ENCODE results near the gene MAPRE3.

The MAPRE3 gene

GRCh38 chr2:27053321-27053720, 82.9 kb downstream of the MAPRE3 start:
- H3K4me3 ChIP-seq (replicated peaks in 1 of 2; ENCODE audit: low read depth in 2 of 2, low read length in 2 of 2) = no peak overlapping the region
- TF ChIP-seq CTCF (IDR thresholded peaks at IDR 0.05; ENCODE audit: low read depth, low read length) = no peak
- no peak for DNase-seq (ENCODE audit: low read depth in 2 of 2)

GRCh38 chr2:27053776-27054175, 83.3 kb downstream of the MAPRE3 start:
- H3K4me3 ChIP-seq (replicated peaks in 1 of 2; ENCODE audit: low read depth in 2 of 2, low read length in 2 of 2) = no peak overlapping the region
- DNase-seq (ENCODE audit: low read depth in 2 of 2) = no peak
- TF ChIP-seq CTCF (IDR thresholded peaks at IDR 0.05; ENCODE audit: low read depth, low read length) = no peak

GRCh38 chr2:27054721-27055120, 84.3 kb downstream of the MAPRE3 start:
- TF ChIP-seq CTCF (IDR thresholded peaks at IDR 0.05; ENCODE audit: low read depth, low read length) = no peak
- DNase-seq (ENCODE audit: low read depth in 2 of 2) = no peak
- no peak overlapping the region for H3K4me3 ChIP-seq (replicated peaks in 1 of 2; ENCODE audit: low read depth in 2 of 2, low read length in 2 of 2)

GRCh38 chr2:27057184-27057583, 86.7 kb downstream of the MAPRE3 start:
- no peak for TF ChIP-seq CTCF (IDR thresholded peaks at IDR 0.05; ENCODE audit: low read depth, low read length)
- no peak for DNase-seq (ENCODE audit: low read depth in 2 of 2)
- no peak overlapping the region for H3K4me3 ChIP-seq (replicated peaks in 1 of 2; ENCODE audit: low read depth in 2 of 2, low read length in 2 of 2)

- DNase-seq (ENCODE audit: low read depth in 2 of 2) = no peak
- no peak for TF ChIP-seq CTCF (IDR thresholded peaks at IDR 0.05; ENCODE audit: low read depth, low read length)
- no peak overlapping the region for H3K4me3 ChIP-seq (replicated peaks in 1 of 2; ENCODE audit: low read depth in 2 of 2, low read length in 2 of 2)
Observed at GRCh38 chr2:27058210-27058609, 87.8 kb downstream of the MAPRE3 start.

- no peak overlapping the region for H3K4me3 ChIP-seq (replicated peaks in 1 of 2; ENCODE audit: low read depth in 2 of 2, low read length in 2 of 2)
- TF ChIP-seq CTCF (IDR thresholded peaks at IDR 0.05; ENCODE audit: low read depth, low read length) = no peak
- peak; percentile 37 to 80 for DNase-seq (ENCODE audit: low read depth in 2 of 2)
Observed at GRCh38 chr2:27059141-27059820, 88.8 kb downstream of the MAPRE3 start.

- H3K4me3 ChIP-seq (replicated peaks in 1 of 2; ENCODE audit: low read depth in 2 of 2, low read length in 2 of 2) = no peak overlapping the region
- no peak for TF ChIP-seq CTCF (IDR thresholded peaks at IDR 0.05; ENCODE audit: low read depth, low read length)
- no peak for DNase-seq (ENCODE audit: low read depth in 2 of 2)
Observed at GRCh38 chr2:27060323-27060722, 89.9 kb downstream of the MAPRE3 start.
